Fibroblast of lung (primary cell): ENCODE results near the gene CCDC106. TPM values are rescaled to one million over a fixed set of nuclear protein-coding genes. Genes with fewer than 3 reads are reported as not detected.

Source experiments
- DNase-seq, 2 donors: peaks; one replicate each; pipeline versions ENCODE4 v3.0.0 to v3.0.0-alpha.2; 2010; ENCODE audit warnings: low read depth in 2 of 2
- H2AFZ ChIP-seq: 2 replicates; pipeline ENCODE4 v1.5.1; 2012; ENCODE audit warnings: low read length, control low read depth, inconsistent platforms
- H3K27ac ChIP-seq: 2 replicates; pipeline ENCODE4 v1.5.1; 2011; ENCODE audit warnings: low read length, control low read depth; ENCODE audit not compliant: insufficient read depth
- H3K27me3 ChIP-seq: 2 replicates; pipeline ENCODE4 v1.5.1; 2011; ENCODE audit warnings: mild to moderate bottlenecking, low read length; ENCODE audit not compliant: control insufficient read depth, insufficient read depth
- H3K36me3 ChIP-seq: 2 replicates; pipeline ENCODE4 v1.5.1; 2011; ENCODE audit warnings: low read length; ENCODE audit not compliant: control insufficient read depth, insufficient read depth
- H3K4me1 ChIP-seq: 2 replicates; pipeline ENCODE4 v1.5.1; 2011; ENCODE audit warnings: low read length; ENCODE audit not compliant: control insufficient read depth, insufficient read depth; ENCODE audit errors: extremely low read depth
- H3K4me2 ChIP-seq: 2 replicates; pipeline ENCODE4 v1.5.1; 2011; ENCODE audit warnings: low read length, control low read depth; ENCODE audit not compliant: insufficient read depth; ENCODE audit errors: extremely low read depth
- H3K4me3 ChIP-seq, 4 experiments: fragments of 200-600 bp in 1 of 4; sonication (generic) in 1 of 4; replicated peaks in 1 of 4; 2 replicates each; pipeline ENCODE4 v1.5.1; 2011 to 2016; ENCODE audit warnings: low read length in 4 of 4, low read depth in 3 of 4, mild to moderate bottlenecking in 3 of 4, control low read depth in 2 of 4, inconsistent platforms in 1 of 4, mixed read lengths in 1 of 4; ENCODE audit not compliant: insufficient read depth in 1 of 4; ENCODE audit errors: control extremely low read depth in 1 of 4
- H3K79me2 ChIP-seq: 2 replicates; pipeline ENCODE4 v1.5.1; 2012; ENCODE audit warnings: mild to moderate bottlenecking, low read length, inconsistent platforms; ENCODE audit not compliant: control insufficient read depth, insufficient read depth
- H3K9ac ChIP-seq: 2 replicates; pipeline ENCODE4 v1.5.1; 2011; ENCODE audit warnings: mild to moderate bottlenecking, low read length, control low read depth; ENCODE audit not compliant: insufficient read depth
- H3K9me3 ChIP-seq: 2 replicates; pipeline ENCODE4 v1.5.1; 2012; ENCODE audit warnings: low read depth, low read length; ENCODE audit not compliant: control insufficient read depth, insufficient read depth
- H4K20me1 ChIP-seq: 2 replicates; pipeline ENCODE4 v1.5.1; 2011; ENCODE audit warnings: low read length; ENCODE audit not compliant: control insufficient read depth, insufficient read depth; ENCODE audit errors: extremely low read depth
- EZH2 ChIP-seq: IDR thresholded peaks from 2 replicates; pipeline ENCODE4 v1.5.1; 2012; ENCODE audit warnings: low read length, control low read depth, mild to moderate bottlenecking; ENCODE audit errors: missing control alignments
- polyA plus RNA-seq, 2 donors: library from polyadenylated mRNA; depleted of rRNA in 1 of 2; stranded (reverse) in 1 of 2; unstranded in 1 of 2; fragments of >200 nt; gene quantifications; 2 replicates each; pipeline ENCODE4 v1.2.1, GENCODE V29; 2011 to 2012; ENCODE audit warnings: missing spikeins in 1 of 2
- total RNA-seq: library from RNA; depleted of rRNA; stranded (reverse); fragments of >200 nt; gene quantifications from 2 replicates; pipeline ENCODE4 v1.2.1, GENCODE V29; 2014
- TF ChIP-seq, protein P1 (sequence below), 2 donors: IDR thresholded peaks in 1 of 2; conservative IDR thresholded peaks in 1 of 2; 1 replicate in 1 of 2; 2 replicates in 1 of 2; pipeline ENCODE4 v1.5.1; 2011 to 2012; ENCODE audit warnings: low read length in 2 of 2, control low read depth in 1 of 2, inconsistent platforms in 1 of 2, low read depth in 1 of 2, mild to moderate bottlenecking in 1 of 2

Gene CCDC106
- total and polyA plus RNA-seq, 2 donors (not counting 1 experiment from before 2014, with no cell fraction given), result 4.5 to 10.2 TPM

DNA sequence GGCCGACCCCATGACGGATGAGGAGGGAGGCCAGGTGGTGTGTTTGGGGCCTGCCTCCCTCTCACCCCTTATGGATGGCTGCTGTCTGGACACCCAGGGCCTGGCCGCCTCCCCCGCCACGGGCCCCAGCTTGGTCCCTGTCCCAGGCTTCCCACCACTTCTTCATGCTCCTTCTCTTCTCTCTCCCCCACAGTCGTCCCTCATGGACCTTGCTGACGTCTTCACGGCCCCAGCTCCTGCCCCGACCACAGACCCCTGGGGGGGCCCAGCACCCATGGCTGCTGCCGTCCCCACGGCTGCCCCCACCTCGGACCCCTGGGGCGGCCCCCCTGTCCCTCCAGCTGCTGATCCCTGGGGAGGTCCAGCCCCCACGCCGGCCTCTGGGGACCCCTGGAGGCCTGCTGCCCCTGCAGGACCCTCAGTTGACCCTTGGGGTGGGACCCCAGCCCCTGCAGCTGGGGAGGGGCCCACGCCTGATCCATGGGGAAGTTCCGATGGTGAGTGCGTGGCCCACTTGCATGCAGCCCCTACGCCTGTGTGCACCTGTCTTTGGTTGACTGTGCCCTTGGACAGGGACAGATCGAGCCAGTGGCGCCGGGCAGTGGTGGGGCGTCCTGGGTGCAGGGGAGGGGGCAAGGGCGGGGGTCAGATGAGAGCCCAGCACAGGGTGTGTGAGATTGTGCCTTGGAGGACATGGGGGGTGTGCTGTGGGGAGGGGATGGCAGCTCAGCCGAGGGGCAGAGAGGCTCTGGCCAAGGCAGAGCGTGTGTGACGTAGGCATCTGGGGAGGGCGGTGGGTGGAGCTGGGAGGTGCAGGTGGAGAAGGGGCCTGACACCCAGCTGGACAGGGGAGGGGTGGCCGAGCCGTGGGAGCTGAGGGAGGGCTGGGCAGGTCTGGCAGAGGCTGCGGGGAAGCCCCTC, 43.8 kb downstream of the CCDC106 start:
- Histone ChIP-seq H2AFZ (no peak overlapping the region), H3K36me3 (peaks cover 28% of the 10 kb centered on the region), H4K20me1 (no peaks in the 10 kb centered on the region), H3K4me2 (no peak overlapping the region), H3K9me3 (no peaks in the 10 kb centered on the region), H3K27me3 (no peaks in the 10 kb centered on the region), H3K9ac (no peak overlapping the region), H3K4me3 (no peak overlapping the region), H3K4me1 (no peaks in the 10 kb centered on the region), H3K79me2 (peaks cover 2% of the 10 kb centered on the region), H3K27ac (no peak overlapping the region)
- no peak for DNase-seq
- TF ChIP-seq, protein P1, sequence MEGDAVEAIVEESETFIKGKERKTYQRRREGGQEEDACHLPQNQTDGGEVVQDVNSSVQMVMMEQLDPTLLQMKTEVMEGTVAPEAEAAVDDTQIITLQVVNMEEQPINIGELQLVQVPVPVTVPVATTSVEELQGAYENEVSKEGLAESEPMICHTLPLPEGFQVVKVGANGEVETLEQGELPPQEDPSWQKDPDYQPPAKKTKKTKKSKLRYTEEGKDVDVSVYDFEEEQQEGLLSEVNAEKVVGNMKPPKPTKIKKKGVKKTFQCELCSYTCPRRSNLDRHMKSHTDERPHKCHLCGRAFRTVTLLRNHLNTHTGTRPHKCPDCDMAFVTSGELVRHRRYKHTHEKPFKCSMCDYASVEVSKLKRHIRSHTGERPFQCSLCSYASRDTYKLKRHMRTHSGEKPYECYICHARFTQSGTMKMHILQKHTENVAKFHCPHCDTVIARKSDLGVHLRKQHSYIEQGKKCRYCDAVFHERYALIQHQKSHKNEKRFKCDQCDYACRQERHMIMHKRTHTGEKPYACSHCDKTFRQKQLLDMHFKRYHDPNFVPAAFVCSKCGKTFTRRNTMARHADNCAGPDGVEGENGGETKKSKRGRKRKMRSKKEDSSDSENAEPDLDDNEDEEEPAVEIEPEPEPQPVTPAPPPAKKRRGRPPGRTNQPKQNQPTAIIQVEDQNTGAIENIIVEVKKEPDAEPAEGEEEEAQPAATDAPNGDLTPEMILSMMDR (conservative IDR thresholded peaks at IDR 0.05 in 1 of 2, IDR thresholded peaks at IDR 0.05 in 1 of 2; ENCODE audit: low read depth in 1 of 2, low read length in 2 of 2), result no peak
- no peak for TF ChIP-seq EZH2

DNA sequence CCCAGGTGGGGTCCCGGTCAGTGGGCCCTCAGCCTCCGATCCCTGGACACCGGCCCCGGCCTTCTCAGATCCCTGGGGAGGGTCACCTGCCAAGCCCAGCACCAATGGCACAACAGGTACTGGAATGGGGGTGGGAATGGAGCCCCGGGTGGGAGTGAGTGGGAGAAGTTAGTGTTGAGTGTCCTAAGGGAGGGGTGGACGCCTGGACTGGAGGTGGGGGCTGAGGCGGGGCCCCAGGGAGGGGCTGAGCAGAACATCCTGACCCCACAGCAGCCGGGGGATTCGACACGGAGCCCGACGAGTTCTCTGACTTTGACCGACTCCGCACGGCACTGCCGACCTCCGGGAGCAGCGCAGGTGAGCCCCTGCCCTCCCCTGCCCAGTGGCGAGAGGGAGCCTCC, 44.7 kb downstream of the CCDC106 start:
- Histone ChIP-seq H2AFZ (no peak overlapping the region), H3K9me3 (no peaks in the 10 kb centered on the region), H4K20me1 (no peaks in the 10 kb centered on the region), H3K27ac (no peak overlapping the region), H3K4me2 (no peak overlapping the region), H3K4me3 (no peak overlapping the region), H3K9ac (no peak overlapping the region), H3K27me3 (no peaks in the 10 kb centered on the region), H3K36me3 (peaks cover 28% of the 10 kb centered on the region), H3K4me1 (no peaks in the 10 kb centered on the region), H3K79me2 (no peaks in the 10 kb centered on the region)
- no peak for DNase-seq
- no peak for TF ChIP-seq EZH2
- TF ChIP-seq, protein P1 (conservative IDR thresholded peaks at IDR 0.05 in 1 of 2, IDR thresholded peaks at IDR 0.05 in 1 of 2; ENCODE audit: low read depth in 1 of 2, low read length in 2 of 2), result no peak

DNA sequence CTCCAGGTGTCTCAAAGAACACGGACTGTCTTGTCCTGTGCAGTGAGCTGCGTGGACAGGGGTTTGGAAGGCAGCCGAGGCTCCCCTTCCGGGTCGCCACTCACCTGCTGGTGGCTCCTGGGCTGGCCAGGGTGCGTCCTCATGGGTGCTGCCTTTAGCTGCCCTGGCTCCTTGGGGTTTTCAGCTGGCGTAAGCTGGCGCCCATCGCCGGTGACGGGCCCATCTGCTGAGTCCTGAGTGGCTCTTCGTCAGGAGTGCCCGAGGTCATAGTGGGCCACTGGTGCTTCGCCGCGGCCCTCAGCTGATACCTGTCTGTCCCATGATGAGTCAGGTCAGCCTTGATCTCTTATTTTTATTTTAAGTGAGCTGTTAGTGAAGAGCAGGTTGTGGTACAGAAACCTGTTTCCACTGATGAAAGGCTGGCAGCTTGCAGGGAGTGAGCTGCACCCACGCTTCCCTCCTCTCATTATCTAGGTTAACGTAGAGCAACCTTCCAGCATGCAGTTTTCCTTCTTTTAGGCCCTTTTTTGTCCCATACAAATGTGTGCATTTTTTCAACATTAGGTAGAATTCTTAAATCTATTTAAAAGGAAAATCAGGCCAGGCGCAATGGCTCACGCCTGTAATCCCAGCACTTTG, 45.4 kb downstream of the CCDC106 start:
- no peaks in the 10 kb centered on the region for H3K9me3 ChIP-seq
- H3K4me1 ChIP-seq, result no peaks in the 10 kb centered on the region
- H3K36me3 ChIP-seq, result peaks cover 28% of the 10 kb centered on the region
- TF ChIP-seq EZH2, result no peak
- TF ChIP-seq, protein P1 (conservative IDR thresholded peaks at IDR 0.05 in 1 of 2, IDR thresholded peaks at IDR 0.05 in 1 of 2; ENCODE audit: low read depth in 1 of 2, low read length in 2 of 2), result no peak
- H3K4me2 ChIP-seq, result no peak overlapping the region
- H3K27ac ChIP-seq, result no peak overlapping the region
- H3K27me3 ChIP-seq, result no peaks in the 10 kb centered on the region
- H3K4me3 ChIP-seq, result no peak overlapping the region
- H4K20me1 ChIP-seq, result no peaks in the 10 kb centered on the region
- no peak for DNase-seq
- H2AFZ ChIP-seq, result no peak overlapping the region
- no peaks in the 10 kb centered on the region for H3K79me2 ChIP-seq
- no peak overlapping the region for H3K9ac ChIP-seq
